Endothelial cell (in vitro differentiated cells): Measurements from ENCODE around the gene MYO18B. TPM values are rescaled to one million over a fixed set of nuclear protein-coding genes. Genes with fewer than 3 reads are reported as not detected.

Source experiments
- DNase-seq: peaks from one replicate; pipeline ENCODE4 v3.0.0; 2021; ENCODE audit warnings: low spot score
- H3K27ac Mint-ChIP-seq: one replicate; pipeline ENCODE4 v1.8.0; 2021; ENCODE audit warnings: mixed read lengths, inconsistent platforms; ENCODE audit not compliant: unreplicated experiment
- H3K27me3 Mint-ChIP-seq: one replicate; pipeline ENCODE4 v1.8.0; 2021; ENCODE audit warnings: mild to moderate bottlenecking, moderate library complexity, mixed read lengths, inconsistent platforms; ENCODE audit not compliant: unreplicated experiment
- H3K36me3 Mint-ChIP-seq: one replicate; pipeline ENCODE4 v1.8.0; 2021; ENCODE audit warnings: mild to moderate bottlenecking, low read depth, mixed read lengths, inconsistent platforms; ENCODE audit not compliant: unreplicated experiment
- H3K4me1 Mint-ChIP-seq: one replicate; pipeline ENCODE4 v1.8.0; 2021; ENCODE audit warnings: mild to moderate bottlenecking, mixed read lengths, inconsistent platforms; ENCODE audit not compliant: unreplicated experiment
- H3K4me3 Mint-ChIP-seq: one replicate; pipeline ENCODE4 v1.8.0; 2021; ENCODE audit warnings: mild to moderate bottlenecking, mixed read lengths, inconsistent platforms; ENCODE audit not compliant: unreplicated experiment
- H3K9me3 Mint-ChIP-seq: one replicate; pipeline ENCODE4 v1.8.0; 2021; ENCODE audit warnings: mixed read lengths, inconsistent platforms; ENCODE audit not compliant: unreplicated experiment
- CTCF ChIP-seq: fragments of 200-600 bp; sonication (generic); IDR thresholded peaks from one replicate; pipeline ENCODE4 v1.5.0; 2021; ENCODE audit warnings: antibody characterized with exemption; ENCODE audit not compliant: unreplicated experiment
- total RNA-seq: library from RNA; stranded (reverse); fragmentation: NEBNext Ultra II Directional; extraction: Animal tissue kit (Norgen Biotek cat#: 25700); gene quantifications from one replicate; pipeline ENCODE4 v1.2.1, GENCODE V29; 2021; ENCODE audit not compliant: unreplicated experiment

The MYO18B gene
- total RNA-seq, 1 donor from 2014 or later, result not detected

GRCh38 chr22:25822344-25822743 lies 80.4 kb downstream of the MYO18B start:
- Mint-ChIP-seq H3K36me3 (peaks cover 3% of the 10 kb centered on the region), H3K4me1 (no peaks in the 10 kb centered on the region), H3K27me3 (no peaks in the 10 kb centered on the region), H3K27ac (no peak overlapping the region), H3K4me3 (no peak overlapping the region), H3K9me3 (no peaks in the 10 kb centered on the region)
- TF ChIP-seq CTCF, result no peak
- DNase-seq, result no peak

DNA sequence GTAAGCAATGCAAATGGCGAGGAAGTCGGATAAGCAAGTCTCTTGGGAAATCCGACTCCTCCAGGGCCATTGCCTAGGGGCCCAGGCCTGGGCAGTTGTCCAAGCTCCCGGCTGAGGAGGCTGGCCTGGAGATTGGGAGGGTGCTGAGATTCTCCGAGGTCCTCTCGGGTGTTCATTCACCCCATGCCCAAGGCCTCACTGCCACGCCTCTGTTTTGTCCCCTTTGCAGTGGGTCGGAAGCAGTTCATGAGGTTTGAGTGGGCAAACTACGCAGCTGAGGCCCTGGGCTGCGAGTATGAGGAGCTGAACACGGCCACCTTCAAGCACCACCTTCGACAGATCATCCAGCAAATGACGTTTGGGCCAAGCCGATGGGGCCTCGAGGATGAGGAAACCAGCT lies 81.3 kb downstream of the MYO18B start:
- no peak overlapping the region for H3K4me3 Mint-ChIP-seq
- no peak for DNase-seq
- no peak for TF ChIP-seq CTCF
- no peak overlapping the region for H3K27ac Mint-ChIP-seq
- no peaks in the 10 kb centered on the region for H3K27me3 Mint-ChIP-seq
- peaks cover 3% of the 10 kb centered on the region for H3K36me3 Mint-ChIP-seq
- no peaks in the 10 kb centered on the region for H3K4me1 Mint-ChIP-seq
- H3K9me3 Mint-ChIP-seq, result no peaks in the 10 kb centered on the region

DNA sequence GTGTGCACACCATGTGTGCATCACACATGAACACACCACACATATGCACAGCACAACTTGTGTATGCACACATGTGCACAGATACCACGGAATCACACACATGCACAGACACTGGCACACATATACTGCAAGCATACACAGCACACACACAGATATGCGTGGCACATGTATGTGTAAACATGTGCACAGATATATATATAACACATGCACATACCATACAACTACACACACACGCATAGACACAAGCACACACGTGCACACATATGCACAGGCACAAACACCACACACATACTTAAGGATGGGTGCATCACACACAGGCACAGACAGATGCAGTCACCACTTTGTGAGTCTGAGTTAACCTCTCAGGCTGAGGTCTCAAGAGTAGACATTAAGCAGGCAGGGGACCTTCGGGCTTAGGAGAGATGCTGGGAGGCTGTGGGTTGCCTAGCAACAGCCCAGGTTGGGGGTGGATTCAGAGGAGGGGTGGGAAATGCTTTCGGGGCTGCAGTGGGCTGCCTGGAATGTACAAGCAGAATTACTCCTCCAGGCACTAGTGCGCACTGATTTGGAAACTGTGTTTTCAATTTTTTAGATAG lies 82.9 kb downstream of the MYO18B start:
- Mint-ChIP-seq H3K4me1 (no peaks in the 10 kb centered on the region), H3K27ac (no peak overlapping the region), H3K27me3 (no peaks in the 10 kb centered on the region), H3K4me3 (no peak overlapping the region), H3K9me3 (no peaks in the 10 kb centered on the region), H3K36me3 (peaks cover 3% of the 10 kb centered on the region)
- no peak for DNase-seq
- no peak for TF ChIP-seq CTCF

- Mint-ChIP-seq H3K4me1 (no peaks in the 10 kb centered on the region), H3K9me3 (no peaks in the 10 kb centered on the region), H3K4me3 (no peak overlapping the region), H3K36me3 (peaks cover under 1% of the 10 kb centered on the region), H3K27ac (no peak overlapping the region), H3K27me3 (no peaks in the 10 kb centered on the region)
- no peak for DNase-seq
- TF ChIP-seq CTCF, result no peak
Observed at GRCh38 chr22:25827415-25827814, 85.4 kb downstream of the MYO18B start.

DNA sequence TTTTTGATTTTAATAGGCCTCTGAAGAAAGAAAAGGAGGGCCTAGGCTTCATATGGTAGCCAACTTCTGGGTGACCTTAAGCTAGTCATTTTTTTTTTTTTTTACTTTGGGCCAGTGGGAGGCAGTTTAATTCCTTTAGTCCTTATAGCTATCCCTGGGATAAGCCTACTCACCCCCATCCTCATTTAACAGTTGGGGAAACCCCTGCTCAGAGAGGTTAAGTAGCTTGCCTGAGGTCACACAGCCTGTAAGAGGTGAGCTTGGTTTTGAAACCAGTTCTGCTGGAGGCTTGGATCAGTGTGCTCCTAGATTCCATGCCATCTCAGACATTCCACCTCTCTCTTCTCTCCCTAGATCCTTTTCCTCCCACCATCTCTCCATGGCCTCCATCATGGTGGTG lies 86.4 kb downstream of the MYO18B start:
- Mint-ChIP-seq H3K27me3 (no peaks in the 10 kb centered on the region), H3K4me3 (no peak overlapping the region), H3K27ac (no peak overlapping the region), H3K9me3 (no peaks in the 10 kb centered on the region), H3K4me1 (no peaks in the 10 kb centered on the region), H3K36me3 (no peaks in the 10 kb centered on the region)
- TF ChIP-seq CTCF, result no peak
- no peak for DNase-seq
